SK-N-SH treated with all-trans-retinoic acid at 6 μM for 48 hours (cell line): Measurements from ENCODE around the gene CLEC2D.

Experiments
- CREB5 ChIP-seq: fragments of 250-450 bp; sonication (Bioruptor Pico); IDR thresholded peaks from 2 replicates; pipeline ENCODE4 v1.5.1; 2020; ENCODE audit warnings: low read depth, mild to moderate bottlenecking, moderate library complexity
- CSRNP3 ChIP-seq: fragments of 250-450 bp; sonication (Bioruptor Pico); IDR thresholded peaks from 2 replicates; pipeline ENCODE4 v1.5.1; 2021; ENCODE audit warnings: mild to moderate bottlenecking, moderate library complexity
- ISL1 ChIP-seq: fragments of 250-450 bp; sonication (Bioruptor Pico); IDR thresholded peaks from 2 replicates; pipeline ENCODE4 v2.1.2; 2022; ENCODE audit warnings: mild to moderate bottlenecking, moderate library complexity
- PPARA ChIP-seq: fragments of 250-450 bp; sonication (Bioruptor Pico); IDR thresholded peaks from 2 replicates; pipeline ENCODE4 v1.5.0; 2020; ENCODE audit warnings: mild to moderate bottlenecking, borderline replicate concordance

DNA sequence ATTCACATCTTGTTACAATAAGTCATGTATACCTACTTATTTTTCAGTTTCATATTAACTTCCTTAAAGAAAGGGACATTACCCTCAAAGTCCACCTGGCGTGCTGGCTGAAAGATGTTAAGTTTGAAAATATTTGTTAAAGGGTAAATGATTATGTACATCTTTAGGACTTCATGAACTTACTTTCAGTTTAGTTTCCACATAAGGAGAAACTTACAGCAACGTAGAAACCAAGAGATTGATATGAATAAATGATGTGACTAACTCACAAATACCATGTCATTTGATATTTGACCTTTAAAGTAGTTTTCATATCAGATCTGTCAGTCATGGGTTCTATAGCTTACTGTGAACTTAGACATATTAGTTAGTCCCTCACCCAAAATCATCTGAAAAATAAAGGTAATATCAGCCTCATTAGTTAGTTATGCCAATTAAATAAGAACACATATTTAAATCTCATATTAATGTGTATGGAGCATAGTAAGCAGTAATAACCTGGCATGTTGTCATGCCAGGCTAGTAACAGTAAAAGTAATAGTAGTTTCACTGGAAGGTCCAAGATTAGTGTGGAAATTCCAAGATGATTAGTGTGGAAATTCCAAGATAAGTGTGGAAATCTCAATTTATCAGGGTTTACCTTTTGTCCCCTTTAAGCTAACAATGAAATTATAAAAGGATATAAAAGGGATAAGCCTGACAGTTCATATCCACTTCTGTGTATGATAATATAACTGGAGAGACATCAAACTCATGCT, 1.9 kb upstream of the CLEC2D start:
- TF ChIP-seq CSRNP3 (CRISPR knock-in tag) (no peak), CREB5 (CRISPR knock-in tag) (no peak), ISL1 (CRISPR knock-in tag) (no peak), PPARA (CRISPR knock-in tag) (no peak)
